ENCODE results near the gene CPNE4. TPM values are rescaled to one million over a fixed set of nuclear protein-coding genes. Genes with fewer than 3 reads are reported as not detected.

The CPNE4 gene
- total RNA-seq, 1 experiment from 2014 or later, result 5.7 TPM

- intact Hi-C loops (cut with micrococcal nuclease; ENCODE audit: unreplicated experiment), result no loop called here
- BruUV-seq (replicated peaks), result no TSS peak
- Histone ChIP-seq H3K9me3 (ENCODE audit: low read depth, low read length, poor library complexity, severe bottlenecking) (no peaks in the 10 kb centered on the region), H3K4me3 (ENCODE audit: low read depth, low read length, poor library complexity, severe bottlenecking) (no peak overlapping the region), H3K27ac (ENCODE audit: low read depth, low read length, poor library complexity, severe bottlenecking) (no peak overlapping the region), H3K4me1 (ENCODE audit: insufficient read depth, low read length, poor library complexity, severe bottlenecking) (peaks cover 35% of the 10 kb centered on the region), H3K36me3 (ENCODE audit: insufficient read depth, low read length, poor library complexity, severe bottlenecking) (no peaks in the 10 kb centered on the region), H3K27me3 (replicated peaks; ENCODE audit: insufficient read depth, low read depth, low read length, poor library complexity) (no peaks in the 10 kb centered on the region)
- POLR2A ChIA-PET (ENCODE audit: low non-redundant PET), result no interaction called here
- DNase-seq (ENCODE audit: low spot score), result peak; percentile 24
- CTCF ChIA-PET, result no interaction called here
- TF ChIP-seq CTCF (conservative IDR thresholded peaks at IDR 0.05; ENCODE audit: low read depth, low read length) (no peak), EZH2 (IDR thresholded peaks at IDR 0.05; ENCODE audit: borderline replicate concordance, low read depth, low read length, poor library complexity, severe bottlenecking) (no peak)
These were observed 122.6 kb downstream of the CPNE4 start for GRCh38 chr3:131912255-131912654.

GRCh38 chr3:131907796-131908195 is 127.0 kb downstream of the CPNE4 start:
- BruUV-seq (replicated peaks), result no TSS peak
- intact Hi-C loops (cut with micrococcal nuclease; ENCODE audit: unreplicated experiment), result no loop called here
- H3K4me1 ChIP-seq (ENCODE audit: insufficient read depth, low read length, poor library complexity, severe bottlenecking), result peaks cover 28% of the 10 kb centered on the region
- H3K27ac ChIP-seq (ENCODE audit: low read depth, low read length, poor library complexity, severe bottlenecking), result no peak overlapping the region
- H3K27me3 ChIP-seq (replicated peaks; ENCODE audit: insufficient read depth, low read depth, low read length, poor library complexity), result no peaks in the 10 kb centered on the region
- POLR2A ChIA-PET (ENCODE audit: low non-redundant PET), result no interaction called here
- H3K4me3 ChIP-seq (ENCODE audit: low read depth, low read length, poor library complexity, severe bottlenecking), result no peak overlapping the region
- TF ChIP-seq CTCF (conservative IDR thresholded peaks at IDR 0.05; ENCODE audit: low read depth, low read length) (no peak), EZH2 (IDR thresholded peaks at IDR 0.05; ENCODE audit: borderline replicate concordance, low read depth, low read length, poor library complexity, severe bottlenecking) (no peak)
- H3K9me3 ChIP-seq (ENCODE audit: low read depth, low read length, poor library complexity, severe bottlenecking), result no peaks in the 10 kb centered on the region
- no peaks in the 10 kb centered on the region for H3K36me3 ChIP-seq (ENCODE audit: insufficient read depth, low read length, poor library complexity, severe bottlenecking)
- peak; percentile 51 for DNase-seq (ENCODE audit: low spot score)
- CTCF ChIA-PET, result no interaction called here

GRCh38 chr3:131903988-131904415 is 130.8 kb downstream of the CPNE4 start:
- BruUV-seq (replicated peaks), result no TSS peak
- DNase-seq (ENCODE audit: low spot score), result no peak
- intact Hi-C loops (cut with micrococcal nuclease; ENCODE audit: unreplicated experiment), result no loop called here
- POLR2A ChIA-PET (ENCODE audit: low non-redundant PET), result no interaction called here
- H3K4me3 ChIP-seq (ENCODE audit: low read depth, low read length, poor library complexity, severe bottlenecking), result no peak overlapping the region
- no peaks in the 10 kb centered on the region for H3K9me3 ChIP-seq (ENCODE audit: low read depth, low read length, poor library complexity, severe bottlenecking)
- no peaks in the 10 kb centered on the region for H3K36me3 ChIP-seq (ENCODE audit: insufficient read depth, low read length, poor library complexity, severe bottlenecking)
- CTCF ChIA-PET, result no interaction called here
- H3K27ac ChIP-seq (ENCODE audit: low read depth, low read length, poor library complexity, severe bottlenecking), result no peak overlapping the region
- TF ChIP-seq CTCF (conservative IDR thresholded peaks at IDR 0.05; ENCODE audit: low read depth, low read length), result no peak
- TF ChIP-seq EZH2 (IDR thresholded peaks at IDR 0.05; ENCODE audit: borderline replicate concordance, low read depth, low read length, poor library complexity, severe bottlenecking), result no peak
- no peaks in the 10 kb centered on the region for H3K27me3 ChIP-seq (replicated peaks; ENCODE audit: insufficient read depth, low read depth, low read length, poor library complexity)
- H3K4me1 ChIP-seq (ENCODE audit: insufficient read depth, low read length, poor library complexity, severe bottlenecking), result peaks cover 43% of the 10 kb centered on the region

Measured in A673 (cell line).